H9 (cell line): ENCODE data around the gene NOP56. TPM values are rescaled to one million over a fixed set of nuclear protein-coding genes. Genes with fewer than 3 reads are reported as not detected.

Experiments
- DNase-seq: peaks from one replicate; pipeline ENCODE4 v3.0.0-alpha.2; 2017
- H2AFZ ChIP-seq: one replicate; pipeline ENCODE4 v1.6.1; 2013; ENCODE audit warnings: mild to moderate bottlenecking, low read length, control low read depth, moderate library complexity
- H2AK5ac ChIP-seq: 2 replicates; pipeline ENCODE4 v1.6.1; 2013; ENCODE audit warnings: low read length, control low read depth, mixed read lengths; ENCODE audit not compliant: insufficient read length
- H2BK120ac ChIP-seq: one replicate; pipeline ENCODE4 v1.6.1; 2013; ENCODE audit warnings: low read depth, mild to moderate bottlenecking, low read length, control low read depth, inconsistent platforms; ENCODE audit not compliant: poor library complexity, severe bottlenecking
- H2BK12ac ChIP-seq: 2 replicates; pipeline ENCODE4 v1.6.1; 2013; ENCODE audit warnings: low read length, control low read depth, mixed read lengths, low read depth; ENCODE audit not compliant: insufficient read length
- H2BK15ac ChIP-seq: 2 replicates; pipeline ENCODE4 v1.6.1; 2013; ENCODE audit warnings: low read depth, low read length, control low read depth
- H2BK20ac ChIP-seq: one replicate; pipeline ENCODE4 v1.6.1; 2013; ENCODE audit warnings: low read depth, mild to moderate bottlenecking, low read length, control low read depth, inconsistent platforms; ENCODE audit not compliant: poor library complexity, severe bottlenecking
- H2BK5ac ChIP-seq: 2 replicates; pipeline ENCODE4 v1.6.1; 2013; ENCODE audit warnings: low read length, control low read depth, mixed read lengths; ENCODE audit not compliant: insufficient read length
- H3K14ac ChIP-seq: 2 replicates; pipeline ENCODE4 v1.6.1; 2013; ENCODE audit warnings: low read length, control low read depth; ENCODE audit not compliant: insufficient read depth
- H3K18ac ChIP-seq: 2 replicates; pipeline ENCODE4 v1.6.1; 2013; ENCODE audit warnings: low read depth, mild to moderate bottlenecking, mixed read lengths, low read length, control low read depth; ENCODE audit not compliant: insufficient read length
- H3K23ac ChIP-seq: 2 replicates; pipeline ENCODE4 v1.6.1; 2013; ENCODE audit warnings: low read length, control low read depth, mixed read lengths, low read depth; ENCODE audit not compliant: insufficient read length
- H3K23me2 ChIP-seq: 2 replicates; pipeline ENCODE4 v1.6.1; 2013; ENCODE audit warnings: low read depth, mild to moderate bottlenecking, mixed read lengths, low read length, control low read depth; ENCODE audit not compliant: insufficient read length, poor library complexity, severe bottlenecking
- H3K27ac ChIP-seq: 2 replicates; pipeline ENCODE4 v1.5.1; 2013; ENCODE audit warnings: low read length, control low read depth, mixed read lengths, low read depth; ENCODE audit not compliant: insufficient read length
- H3K27me3 ChIP-seq: 2 replicates; pipeline ENCODE4 v1.6.1; 2013; ENCODE audit warnings: low read length, control low read depth, inconsistent platforms; ENCODE audit not compliant: insufficient read depth
- H3K4ac ChIP-seq: 2 replicates; pipeline ENCODE4 v1.6.1; 2013; ENCODE audit warnings: low read depth, mild to moderate bottlenecking, control low read depth, inconsistent platforms, low read length, moderate library complexity
- H3K4me1 ChIP-seq: 2 replicates; pipeline ENCODE4 v1.6.1; 2013; ENCODE audit warnings: low read length, control low read depth, inconsistent platforms; ENCODE audit not compliant: insufficient read depth
- H3K4me2 ChIP-seq: 2 replicates; pipeline ENCODE4 v1.6.1; 2013; ENCODE audit warnings: low read length, control low read depth, mixed read lengths; ENCODE audit not compliant: insufficient read length, insufficient read depth
- H3K56ac ChIP-seq: 2 replicates; pipeline ENCODE4 v1.6.1; 2013; ENCODE audit warnings: low read depth, mild to moderate bottlenecking, mixed read lengths, low read length, control low read depth; ENCODE audit not compliant: insufficient read length
- H3K79me1 ChIP-seq: 2 replicates; pipeline ENCODE4 v1.6.1; 2013; ENCODE audit warnings: low read depth, mild to moderate bottlenecking, moderate library complexity, low read length, control low read depth, inconsistent platforms; ENCODE audit not compliant: insufficient read depth, poor library complexity, severe bottlenecking
- H3K79me2 ChIP-seq: 2 replicates; pipeline ENCODE4 v1.6.1; 2013; ENCODE audit warnings: low read length, control low read depth, inconsistent platforms; ENCODE audit not compliant: insufficient read depth
- H3K9ac ChIP-seq: 2 replicates; pipeline ENCODE4 v1.6.1; 2013; ENCODE audit warnings: low read length, control low read depth, mixed read lengths; ENCODE audit not compliant: insufficient read length; ENCODE audit errors: extremely low read depth
- H3K9me3 ChIP-seq: one replicate; pipeline ENCODE4 v1.6.1; 2013; ENCODE audit warnings: low read depth, low read length, inconsistent platforms; ENCODE audit not compliant: control insufficient read depth
- H3T11ph ChIP-seq: one replicate; pipeline ENCODE4 v1.6.1; 2013; ENCODE audit warnings: mild to moderate bottlenecking, low read length, control low read depth, inconsistent platforms
- H4K20me1 ChIP-seq: one replicate; pipeline ENCODE4 v1.6.1; 2013; ENCODE audit not compliant: control insufficient read depth, insufficient read length, insufficient read depth
- H4K5ac ChIP-seq: 2 replicates; pipeline ENCODE4 v1.6.1; 2013; ENCODE audit warnings: low read depth, mild to moderate bottlenecking, mixed read lengths, low read length, control low read depth; ENCODE audit not compliant: insufficient read length
- H4K8ac ChIP-seq: replicated peaks from 2 replicates; pipeline ENCODE4 v1.6.1; 2013; ENCODE audit warnings: low read length, control low read depth, mixed read lengths, low read depth; ENCODE audit not compliant: insufficient read length
- H4K91ac ChIP-seq: 2 replicates; pipeline ENCODE4 v1.6.1; 2013; ENCODE audit warnings: low read depth, mild to moderate bottlenecking, moderate library complexity, mixed read lengths, low read length, control low read depth; ENCODE audit not compliant: insufficient read length
- H3K27ac Mint-ChIP-seq, 3 experiments: 2 replicates in 2 of 3; 3 replicates in 1 of 3; pipeline ENCODE4 v1.8.0; 2020 to 2021; ENCODE audit warnings: mixed read lengths in 3 of 3, mild to moderate bottlenecking in 1 of 3, moderate library complexity in 1 of 3
- H3K27me3 Mint-ChIP-seq: 2 replicates; pipeline ENCODE4 v1.8.0; 2021; ENCODE audit warnings: low read depth, mild to moderate bottlenecking, moderate library complexity, mixed read lengths
- H3K36me3 Mint-ChIP-seq, 3 experiments: 2 replicates in 2 of 3; 3 replicates in 1 of 3; pipeline ENCODE4 v1.8.0; 2020 to 2021; ENCODE audit warnings: low read depth in 3 of 3, mixed read lengths in 3 of 3; ENCODE audit not compliant: insufficient read depth in 1 of 3
- H3K4me1 Mint-ChIP-seq, 2 experiments: 2 replicates each; pipeline ENCODE4 v1.8.0; 2020; ENCODE audit warnings: mixed read lengths in 2 of 2
- H3K4me3 Mint-ChIP-seq, 2 experiments: 2 replicates in 1 of 2; 3 replicates in 1 of 2; pipeline ENCODE4 v1.8.0; 2020 to 2021; ENCODE audit warnings: mild to moderate bottlenecking in 2 of 2, mixed read lengths in 2 of 2, moderate library complexity in 1 of 2
- H3K9me3 Mint-ChIP-seq, 2 experiments: 2 replicates in 1 of 2; 3 replicates in 1 of 2; pipeline ENCODE4 v1.8.0; 2020; ENCODE audit warnings: mild to moderate bottlenecking in 2 of 2, mixed read lengths in 2 of 2, moderate library complexity in 1 of 2
- CTCF ChIP-seq: fragments of 200-600 bp; sonication (generic); conservative IDR thresholded peaks from 3 replicates; pipeline ENCODE4 v1.8.0; 2021; ENCODE audit warnings: antibody characterized with exemption, mild to moderate bottlenecking
- WGBS: extraction: QIAGEN DNeasy Blood & Tissue Kit; methylation state at CpG from one replicate; pipeline ENCODE4 v1.1.7; 2013; ENCODE audit warnings: missing lambda C conversion rate, low lambda C conversion rate, mixed read lengths; ENCODE audit not compliant: insufficient read length; ENCODE audit errors: extremely low coverage; 5-methylcytosine and 5-hydroxymethylcytosine counted together
- total RNA-seq: library from RNA; stranded (reverse); gene quantifications from 2 replicates; pipeline ENCODE4 v1.2.1, GENCODE V29; 2021

Gene NOP56
- total RNA-seq, 1 experiment from 2014 or later: 774 TPM

- Histone ChIP-seq H2BK15ac (no peak overlapping the region), H2BK20ac (no peak overlapping the region), H3K14ac (no peak overlapping the region), H3K9me3 (no peaks in the 10 kb centered on the region), H2BK120ac (no peak overlapping the region), H3K23me2 (no peaks in the 10 kb centered on the region), H2AFZ (no peak overlapping the region), H3K79me1 (no peaks in the 10 kb centered on the region), H4K20me1 (no peaks in the 10 kb centered on the region), H2BK12ac (no peak overlapping the region), H4K5ac (no peak overlapping the region), H2AK5ac (no peak overlapping the region), H3K27ac (no peak overlapping the region), H4K8ac (no peak overlapping the region), H3K23ac (no peak overlapping the region), H3K79me2 (no peaks in the 10 kb centered on the region), H3T11ph (no peak overlapping the region), H3K18ac (no peak overlapping the region), H4K91ac (no peak overlapping the region), H3K4ac (no peak overlapping the region), H2BK5ac (no peak overlapping the region), H3K4me2 (no peak overlapping the region), H3K27me3 (peaks cover 18% of the 10 kb centered on the region), H3K56ac (no peak overlapping the region), H3K4me1 (no peaks in the 10 kb centered on the region; the same call in 1 of the 2 replicates), H3K9ac (no peak overlapping the region)
- H3K27me3 Mint-ChIP-seq: peaks cover 94% of the 10 kb centered on the region
- H3K9me3 Mint-ChIP-seq: no peaks in the 10 kb centered on the region; a peak in 1 of 5 replicates
- H3K4me3 Mint-ChIP-seq: no peak overlapping the region
- peaks cover 25 to 41% of the 10 kb centered on the region in 2 experiments for H3K4me1 Mint-ChIP-seq
- H3K36me3 Mint-ChIP-seq: no peaks in the 10 kb centered on the region; a peak in 1 of 7 replicates
- TF ChIP-seq CTCF: no peak
- no CpG with 5 or more reads among the region's 5 CpGs for WGBS
- no peak overlapping the region for H3K27ac Mint-ChIP-seq
- DNase-seq: no peak
These were observed 47.5 kb downstream of the NOP56 start for GRCh38 chr20:2699775-2700413.
